ENCODE results near the gene LMO1. TPM values are rescaled to one million over a fixed set of nuclear protein-coding genes. Genes with fewer than 3 reads are reported as not detected.

The LMO1 gene
- total RNA-seq, 4 donors from 2014 or later = 0.50 TPM; not detected in 3

DNA sequence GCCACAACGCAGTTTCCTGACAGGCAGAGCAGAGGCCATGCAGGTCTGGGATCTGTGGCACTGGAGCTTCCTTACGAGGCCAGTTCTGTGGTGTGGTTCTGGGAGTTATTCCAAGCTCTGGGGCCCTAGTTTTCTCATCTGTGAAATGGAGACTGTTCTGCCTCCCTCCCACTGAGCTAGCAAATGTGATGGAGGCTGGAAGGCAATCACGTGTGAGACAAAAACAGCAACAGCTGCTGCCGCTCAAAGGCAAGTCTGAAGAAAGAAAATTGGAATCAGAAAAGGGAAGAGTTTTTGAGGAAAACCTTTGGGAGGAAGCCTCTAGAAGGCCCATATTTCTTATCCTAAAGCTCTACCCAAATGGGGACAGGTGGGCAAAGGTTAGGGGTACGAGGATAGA is 86.5 kb downstream of the LMO1 start:
- Histone ChIP-seq H3K9me3 (no peaks in the 10 kb centered on the region), H3K27ac (replicated peaks in 1 of 4) (no peak overlapping the region), H3K27me3 (peaks cover 0 to 25% (median 0%) of the 10 kb centered on the region in 4 donors), H3K4me3 (no peak overlapping the region), H3K4me1 (no peaks in the 10 kb centered on the region), H3K36me3 (no peaks in the 10 kb centered on the region)
- intact Hi-C loops (cut with DNase I) = no loop called here
- 39% methylated on average over 5 of the region's 5 CpGs for WGBS
- TF ChIP-seq, protein P1, sequence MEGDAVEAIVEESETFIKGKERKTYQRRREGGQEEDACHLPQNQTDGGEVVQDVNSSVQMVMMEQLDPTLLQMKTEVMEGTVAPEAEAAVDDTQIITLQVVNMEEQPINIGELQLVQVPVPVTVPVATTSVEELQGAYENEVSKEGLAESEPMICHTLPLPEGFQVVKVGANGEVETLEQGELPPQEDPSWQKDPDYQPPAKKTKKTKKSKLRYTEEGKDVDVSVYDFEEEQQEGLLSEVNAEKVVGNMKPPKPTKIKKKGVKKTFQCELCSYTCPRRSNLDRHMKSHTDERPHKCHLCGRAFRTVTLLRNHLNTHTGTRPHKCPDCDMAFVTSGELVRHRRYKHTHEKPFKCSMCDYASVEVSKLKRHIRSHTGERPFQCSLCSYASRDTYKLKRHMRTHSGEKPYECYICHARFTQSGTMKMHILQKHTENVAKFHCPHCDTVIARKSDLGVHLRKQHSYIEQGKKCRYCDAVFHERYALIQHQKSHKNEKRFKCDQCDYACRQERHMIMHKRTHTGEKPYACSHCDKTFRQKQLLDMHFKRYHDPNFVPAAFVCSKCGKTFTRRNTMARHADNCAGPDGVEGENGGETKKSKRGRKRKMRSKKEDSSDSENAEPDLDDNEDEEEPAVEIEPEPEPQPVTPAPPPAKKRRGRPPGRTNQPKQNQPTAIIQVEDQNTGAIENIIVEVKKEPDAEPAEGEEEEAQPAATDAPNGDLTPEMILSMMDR (IDR thresholded peaks at IDR 0.05) = no peak
- no peak for TF ChIP-seq POLR2AphosphoS5 (IDR thresholded peaks at IDR 0.05)
- TF ChIP-seq POLR2A (IDR thresholded peaks at IDR 0.05; ENCODE audit: low read depth) = no peak
- no peak for TF ChIP-seq EP300 (IDR thresholded peaks at IDR 0.05)
- no peak for DNase-seq (ENCODE audit: extremely low spot score)

Other genes starting within 250 kb of the LMO1 start
- 10 to 100 TPM in 2 of 4 donors, 1 to 10 TPM in 2; 8.3 to 18.3 (median 12.1) TPM for gene TUB, start 182.7 kb downstream of the LMO1 start, total RNA-seq
- gene RIC3, start 94.9 kb downstream of the LMO1 start, total RNA-seq = 10 to 100 TPM; 12.8 to 19.9 (median 17.1) TPM

Data from esophagus muscularis mucosa (tissue), 4 donors.